CD14-positive monocyte (primary cell): ENCODE measurements around the gene CDKN2A. TPM values are rescaled to one million over a fixed set of nuclear protein-coding genes. Genes with fewer than 3 reads are reported as not detected.

Source experiments
- DNase-seq, 3 donors: peaks; one replicate each; pipeline ENCODE4 v3.0.0-alpha.2; 2011 to 2022
- H2AFZ ChIP-seq: 2 replicates; pipeline ENCODE4 v1.6.0; 2012; ENCODE audit warnings: mild to moderate bottlenecking, low read depth, low read length, inconsistent platforms; ENCODE audit not compliant: insufficient read depth, poor library complexity, severe bottlenecking
- H3K27ac ChIP-seq, 2 donors: 1 replicate in 1 of 2; 2 replicates in 1 of 2; pipeline ENCODE4 v1.5.1; 2012 to 2013; ENCODE audit warnings: low read length in 2 of 2, control low read depth in 1 of 2, inconsistent platforms in 1 of 2, low read depth in 1 of 2, mild to moderate bottlenecking in 1 of 2
- H3K27me3 ChIP-seq, 2 donors: one replicate each; pipeline versions ENCODE4 v1.6.0 to v1.6.1; 2011 to 2013; ENCODE audit warnings: low read length in 2 of 2; ENCODE audit not compliant: control insufficient read depth in 2 of 2, insufficient read depth in 2 of 2
- H3K36me3 ChIP-seq, 2 donors: replicated peaks in 1 of 2; 1 replicate in 1 of 2; 2 replicates in 1 of 2; pipeline versions ENCODE4 v1.5.1 to v1.6.1; 2012 to 2013; ENCODE audit warnings: low read length in 2 of 2, control low read depth in 1 of 2, inconsistent platforms in 1 of 2, mild to moderate bottlenecking in 1 of 2; ENCODE audit not compliant: insufficient read depth in 2 of 2, control insufficient read depth in 1 of 2
- H3K4me1 ChIP-seq, 2 donors: 1 replicate in 1 of 2; 2 replicates in 1 of 2; pipeline versions ENCODE4 v1.5.1 to v1.6.1; 2012 to 2013; ENCODE audit warnings: low read length in 2 of 2, control low read depth in 1 of 2, inconsistent platforms in 1 of 2, mild to moderate bottlenecking in 1 of 2, moderate library complexity in 1 of 2; ENCODE audit not compliant: insufficient read depth in 2 of 2, control insufficient read depth in 1 of 2
- H3K4me2 ChIP-seq: replicated peaks from 2 replicates; pipeline ENCODE3; 2012; ENCODE audit warnings: low read length, moderate library complexity, mild to moderate bottlenecking; ENCODE audit not compliant: poor library complexity, severe bottlenecking; ENCODE audit errors: extremely low read depth
- H3K4me3 ChIP-seq, 3 experiments: fragments of 200-600 bp in 1 of 3; sonication (generic) in 1 of 3; replicated peaks in 1 of 3; 1 replicate in 2 of 3; 2 replicates in 1 of 3; pipeline ENCODE4 v1.5.1; 2011 to 2013; ENCODE audit warnings: low read length in 3 of 3, mild to moderate bottlenecking in 3 of 3, control low read depth in 2 of 3, low read depth in 2 of 3, inconsistent platforms in 1 of 3, moderate library complexity in 1 of 3
- H3K79me2 ChIP-seq: 2 replicates; pipeline ENCODE4 v1.6.0; 2012; ENCODE audit warnings: mild to moderate bottlenecking, control low read depth, inconsistent platforms, low read length, moderate library complexity; ENCODE audit not compliant: insufficient read depth
- H3K9ac ChIP-seq: 2 replicates; pipeline ENCODE4 v1.6.0; 2017; ENCODE audit warnings: low read length, mild to moderate bottlenecking; ENCODE audit not compliant: insufficient read depth, poor library complexity, severe bottlenecking
- H3K9me3 ChIP-seq, 2 donors: replicated peaks in 1 of 2; 1 replicate in 1 of 2; 2 replicates in 1 of 2; pipeline versions ENCODE4 v1.5.1 to v1.6.1; 2012 to 2013; ENCODE audit warnings: low read length in 2 of 2, control low read depth in 1 of 2; ENCODE audit not compliant: control insufficient read depth in 1 of 2, insufficient read depth in 1 of 2
- H4K20me1 ChIP-seq: 2 replicates; pipeline ENCODE4 v1.6.0; 2012; ENCODE audit warnings: mild to moderate bottlenecking, low read length, control low read depth, moderate library complexity; ENCODE audit not compliant: insufficient read depth
- H3K27ac Mint-ChIP-seq, 7 donors: one replicate each; pipeline ENCODE4 v1.8.0; 2020; ENCODE audit warnings: mild to moderate bottlenecking in 7 of 7, mixed read lengths in 7 of 7, moderate library complexity in 6 of 7, inconsistent platforms in 2 of 7
- H3K27me3 Mint-ChIP-seq, 3 donors: one replicate each; pipeline ENCODE4 v1.8.0; 2021 to 2022; ENCODE audit warnings: low read depth in 3 of 3, mild to moderate bottlenecking in 3 of 3, mixed read lengths in 3 of 3, moderate library complexity in 3 of 3, inconsistent platforms in 1 of 3
- H3K36me3 Mint-ChIP-seq, 2 donors: one replicate each; pipeline ENCODE4 v1.8.0; 2020; ENCODE audit warnings: mixed read lengths in 2 of 2, inconsistent platforms in 1 of 2, mild to moderate bottlenecking in 1 of 2
- H3K4me1 Mint-ChIP-seq: one replicate; pipeline ENCODE4 v1.8.0; 2020; ENCODE audit warnings: mild to moderate bottlenecking, mixed read lengths
- H3K4me3 Mint-ChIP-seq, 2 donors: one replicate each; pipeline ENCODE4 v1.8.0; 2020; ENCODE audit warnings: mild to moderate bottlenecking in 2 of 2, mixed read lengths in 2 of 2, moderate library complexity in 1 of 2
- H3K9me3 Mint-ChIP-seq, 7 donors: one replicate each; pipeline ENCODE4 v1.8.0; 2020 to 2022; ENCODE audit warnings: mixed read lengths in 7 of 7, mild to moderate bottlenecking in 6 of 7, moderate library complexity in 6 of 7, inconsistent platforms in 2 of 7
- WGBS: methylation state at CpG from one replicate; pipeline ENCODE4 v1.1.5; 2013; ENCODE audit warnings: missing lambda C conversion rate; ENCODE audit not compliant: insufficient coverage; 5-methylcytosine and 5-hydroxymethylcytosine counted together
- intact Hi-C, 2 donors: fragments of 100-400 bp; cut with micrococcal nuclease; formaldehyde crosslinking; loops; one replicate each; pipeline versions ENCODE4 v1.15.0 to v1.15.1; 2023
- polyA plus RNA-seq, 3 donors: library from polyadenylated mRNA; depleted of rRNA in 1 of 3; unstranded in 2 of 3; stranded (reverse) in 1 of 3; fragments of 300-500 nt in 2 of 3; fragments of >200 nt in 1 of 3; fragmentation: Illumina TruSeq in 2 of 3; gene quantifications; 1 replicate in 2 of 3; 2 replicates in 1 of 3; pipeline ENCODE4 v1.2.3, GENCODE V29; 2012 to 2021
- TF ChIP-seq, protein P1 (sequence below): fragments of 200-600 bp; IDR thresholded peaks from one replicate; pipeline ENCODE4 v1.8.0; 2022; ENCODE audit warnings: antibody characterized with exemption, mild to moderate bottlenecking

CDKN2A gene
- polyA plus RNA-seq, 3 donors: 0.86 to 1.6 (median 1.1) TPM

DNA sequence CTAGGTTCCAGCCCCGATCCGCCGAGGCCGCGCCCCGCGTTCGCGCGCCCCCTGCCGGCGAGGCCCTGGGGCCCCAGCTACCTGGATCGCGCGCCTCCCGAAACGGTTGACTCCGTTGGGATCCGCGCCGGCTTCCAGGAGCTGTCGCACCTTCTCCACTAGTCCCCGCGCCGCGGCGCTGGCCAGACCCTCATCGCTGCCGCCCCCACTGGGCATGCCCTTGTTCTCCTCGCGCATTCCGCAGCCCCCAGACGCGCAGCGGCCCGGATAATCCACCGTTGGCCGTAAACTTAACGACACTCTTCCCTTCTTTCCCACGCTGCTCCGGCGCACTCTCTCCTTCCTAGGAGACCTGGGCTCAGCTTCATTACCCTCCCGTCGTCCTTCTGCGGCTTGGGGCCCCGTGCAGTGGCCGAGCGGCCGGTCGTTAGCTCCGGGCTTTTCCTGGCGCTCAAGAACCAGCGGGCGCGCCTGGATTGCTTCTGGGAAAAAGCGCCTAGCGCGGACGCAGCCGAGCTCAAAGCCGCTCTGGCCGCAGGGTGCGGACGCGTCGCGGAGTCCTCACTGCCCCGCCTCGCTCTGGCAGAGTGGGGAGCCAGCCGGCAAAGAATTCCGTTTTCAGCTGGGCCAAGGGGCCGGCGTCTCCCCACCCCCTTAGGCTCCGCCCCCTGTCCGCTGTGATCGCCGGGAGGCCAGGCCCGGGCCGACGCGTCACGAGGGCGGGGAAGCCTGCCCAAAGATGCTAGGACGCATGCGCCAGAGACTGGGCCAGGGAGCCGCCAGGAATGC is 14.7 kb upstream of the CDKN2A start, which contains the start of gene CDKN2B:
Gene CDKN2B, minus strand, starts transcription at position 589 of the 789 bp plus-strand sequence. Its CDS starts 352 bp downstream, at position 237.
- TF ChIP-seq, protein P1, sequence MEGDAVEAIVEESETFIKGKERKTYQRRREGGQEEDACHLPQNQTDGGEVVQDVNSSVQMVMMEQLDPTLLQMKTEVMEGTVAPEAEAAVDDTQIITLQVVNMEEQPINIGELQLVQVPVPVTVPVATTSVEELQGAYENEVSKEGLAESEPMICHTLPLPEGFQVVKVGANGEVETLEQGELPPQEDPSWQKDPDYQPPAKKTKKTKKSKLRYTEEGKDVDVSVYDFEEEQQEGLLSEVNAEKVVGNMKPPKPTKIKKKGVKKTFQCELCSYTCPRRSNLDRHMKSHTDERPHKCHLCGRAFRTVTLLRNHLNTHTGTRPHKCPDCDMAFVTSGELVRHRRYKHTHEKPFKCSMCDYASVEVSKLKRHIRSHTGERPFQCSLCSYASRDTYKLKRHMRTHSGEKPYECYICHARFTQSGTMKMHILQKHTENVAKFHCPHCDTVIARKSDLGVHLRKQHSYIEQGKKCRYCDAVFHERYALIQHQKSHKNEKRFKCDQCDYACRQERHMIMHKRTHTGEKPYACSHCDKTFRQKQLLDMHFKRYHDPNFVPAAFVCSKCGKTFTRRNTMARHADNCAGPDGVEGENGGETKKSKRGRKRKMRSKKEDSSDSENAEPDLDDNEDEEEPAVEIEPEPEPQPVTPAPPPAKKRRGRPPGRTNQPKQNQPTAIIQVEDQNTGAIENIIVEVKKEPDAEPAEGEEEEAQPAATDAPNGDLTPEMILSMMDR: peak; percentile 99
- intact Hi-C loops: loop anchor here (1.0 to 5.0 kb wide), 3 partner anchors 14 to 197 kb away; no protein-coding TSS in a partner anchor
- Histone ChIP-seq H3K27me3 (peaks cover 66 to 88% of the 10 kb centered on the region in 2 donors), H4K20me1 (peaks cover 39% of the 10 kb centered on the region), H3K36me3 (no peaks in the 10 kb centered on the region), H2AFZ (peak within 1 kb of the TSS; percentile 96), H3K4me3 (peak within 1 kb of the TSS; percentile 78 to 99 (median 97)), H3K9me3 (peaks cover 0 to 23% of the 10 kb centered on the region in 2 donors), H3K79me2 (no peaks in the 10 kb centered on the region), H3K9ac (peak within 1 kb of the TSS; percentile 86), H3K4me2 (peak within 1 kb of the TSS; percentile 95), H3K4me1 (peaks cover 22 to 35% of the 10 kb centered on the region in 2 donors), H3K27ac (peak within 1 kb of the TSS; percentile 68 to 81)
- DNase-seq: peak; percentile 88 to 92 (median 89)
- Mint-ChIP-seq H3K9me3 (peaks cover 0 to 24% (median 10%) of the 10 kb centered on the region in 7 donors), H3K4me1 (peaks cover 38% of the 10 kb centered on the region), H3K27me3 (peaks cover 60 to 82% (median 71%) of the 10 kb centered on the region in 3 donors), H3K27ac (peak within 1 kb of the TSS; percentile 72 to 97 (median 94)), H3K4me3 (peak within 1 kb of the TSS; percentile 95 to 96), H3K36me3 (peaks cover 24 to 25% of the 10 kb centered on the region in 2 donors)
- whole genome bisulfite sequencing: under 1% methylated on average over 86 of the region's 86 CpGs

DNA sequence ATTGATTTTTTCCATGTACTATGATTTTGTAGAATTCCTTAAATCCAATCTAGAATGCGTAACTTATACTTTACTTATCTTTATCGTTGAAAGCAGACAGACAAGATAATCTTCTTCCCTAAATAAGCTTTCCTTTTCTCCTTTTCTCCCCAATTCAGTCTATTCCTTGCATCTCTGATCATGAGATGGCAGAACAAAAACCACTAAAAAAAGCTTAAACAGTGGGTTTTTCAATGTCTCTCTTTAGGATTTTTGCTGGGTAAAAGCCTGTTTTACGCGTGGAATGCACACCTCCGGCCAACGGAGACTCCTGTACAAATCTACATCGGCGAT is 14.2 kb upstream of the CDKN2A start:
- Histone ChIP-seq H3K4me3 (peak overlapping the region; percentile 78 to 99 (median 97)), H3K79me2 (no peaks in the 10 kb centered on the region), H3K4me1 (peaks cover 22 to 35% of the 10 kb centered on the region in 2 donors), H3K27me3 (peaks cover 72 to 90% of the 10 kb centered on the region in 2 donors), H3K36me3 (no peaks in the 10 kb centered on the region), H3K4me2 (peak overlapping the region; percentile 95), H4K20me1 (peaks cover 43% of the 10 kb centered on the region), H3K9ac (peak overlapping the region; percentile 86), H2AFZ (peak overlapping the region; percentile 96), H3K9me3 (peaks cover 0 to 23% of the 10 kb centered on the region in 2 donors), H3K27ac (peak overlapping the region in 1 of 2 donors; percentile 81)
- peaks cover 38% of the 10 kb centered on the region for H3K4me1 Mint-ChIP-seq
- TF ChIP-seq, protein P1: no peak
- intact Hi-C loops: loop anchor here (1.0 to 5.0 kb wide), 3 partner anchors 13 to 196 kb away; no protein-coding TSS in a partner anchor
- H3K27ac Mint-ChIP-seq: peak overlapping the region in 2 of 7 donors; percentile 56 to 91
- 0% methylated on average over 6 of the region's 8 CpGs for WGBS
- DNase-seq: no peak
- H3K4me3 Mint-ChIP-seq: peak overlapping the region; percentile 95 to 96
- H3K36me3 Mint-ChIP-seq: peaks cover 24 to 28% of the 10 kb centered on the region in 2 donors
- H3K9me3 Mint-ChIP-seq: peaks cover 0 to 24% (median 10%) of the 10 kb centered on the region in 7 donors
- peaks cover 60 to 83% (median 68%) of the 10 kb centered on the region in 3 donors for H3K27me3 Mint-ChIP-seq
